D721Med (cell line): Measurements from ENCODE around the gene OGDHL.

ENCODE experiments used
- DNase-seq: peaks from one replicate; pipeline ENCODE4 v3.0.0; 2011; ENCODE audit warnings: low spot score; ENCODE audit not compliant: insufficient read length
- FAIRE-seq: peaks from 2 replicates; lab custom pipeline; 2011; peaks lifted over from hg19 to GRCh38; lab: Jason Lieb, UNC
- CTCF ChIP-seq: IDR thresholded peaks from 2 replicates; pipeline ENCODE4 v1.5.1; 2012; ENCODE audit warnings: mild to moderate bottlenecking, control low read depth; ENCODE audit not compliant: insufficient read depth; ENCODE audit errors: missing control alignments

The OGDHL gene

GRCh38 chr10:49761789-49762565 lies at the start of gene OGDHL:
OGDHL (minus strand) TSS chr10:49762323; CDS start chr10:49758592, 3,731 bp downstream.
- peak; percentile 47 for DNase-seq
- no peak for TF ChIP-seq CTCF
- FAIRE-seq, result no peak

- no peak for FAIRE-seq
- DNase-seq, result no peak
- no peak for TF ChIP-seq CTCF
Observed at GRCh38 chr10:49803988-49804387, 41.9 kb upstream of the OGDHL start.

GRCh38 chr10:49798275-49798674 lies 36.2 kb upstream of the OGDHL start:
- FAIRE-seq (no peak), DNase-seq (no peak)
- TF ChIP-seq CTCF, result no peak

DNA sequence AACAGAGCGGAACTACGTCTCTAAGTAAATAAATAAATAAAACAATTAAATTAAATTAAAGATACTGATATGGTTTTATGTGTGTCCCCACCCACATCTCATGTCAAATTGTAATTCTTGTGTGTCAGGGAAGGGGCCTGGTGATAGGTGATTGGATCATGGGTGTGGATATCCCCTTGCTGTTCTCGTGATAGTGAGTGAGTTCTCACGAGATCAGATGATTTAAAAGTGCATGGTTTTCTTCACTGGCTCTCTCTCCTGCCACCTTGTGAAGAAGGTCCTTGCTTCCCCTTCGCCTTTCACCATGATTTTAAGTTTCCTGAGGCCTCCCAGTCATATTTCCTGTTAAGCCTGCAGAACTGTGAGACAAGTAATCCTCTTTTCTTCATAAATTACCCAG lies 29.0 kb upstream of the OGDHL start:
- DNase-seq, result no peak
- TF ChIP-seq CTCF, result no peak
- FAIRE-seq, result no peak

- no peak for TF ChIP-seq CTCF
- FAIRE-seq (no peak), DNase-seq (no peak)
Observed at GRCh38 chr10:49784681-49785080, 22.6 kb upstream of the OGDHL start.

- FAIRE-seq (no peak), DNase-seq (no peak)
- TF ChIP-seq CTCF, result peak; percentile 24
Observed at GRCh38 chr10:49783645-49784044, 21.5 kb upstream of the OGDHL start.

DNA sequence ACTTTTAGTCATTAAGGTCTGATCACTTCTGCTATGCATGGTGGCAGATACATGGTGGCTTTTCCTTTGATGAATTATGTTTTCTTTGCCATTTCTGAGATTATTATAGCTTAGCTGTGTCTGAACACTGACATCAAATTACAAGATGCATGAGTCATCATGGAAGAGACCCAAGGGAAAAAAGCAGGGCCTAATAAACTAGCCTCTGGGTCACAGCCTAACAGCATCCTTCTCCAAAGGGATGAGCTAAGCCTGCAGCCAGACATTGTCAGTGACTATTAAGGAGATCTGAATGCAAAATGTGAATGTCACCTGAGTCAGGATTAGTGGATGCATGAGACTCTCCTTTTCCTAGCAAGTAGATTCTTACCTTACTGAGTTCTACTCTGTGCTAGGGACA lies 19.1 kb upstream of the OGDHL start:
- TF ChIP-seq CTCF, result no peak
- DNase-seq, result no peak
- FAIRE-seq, result no peak
